ENCODE data around the gene PKNOX2.
A peak's percentile ranks its signal among the peaks of the same experiment; 100 is the strongest.

Gene PKNOX2

DNA sequence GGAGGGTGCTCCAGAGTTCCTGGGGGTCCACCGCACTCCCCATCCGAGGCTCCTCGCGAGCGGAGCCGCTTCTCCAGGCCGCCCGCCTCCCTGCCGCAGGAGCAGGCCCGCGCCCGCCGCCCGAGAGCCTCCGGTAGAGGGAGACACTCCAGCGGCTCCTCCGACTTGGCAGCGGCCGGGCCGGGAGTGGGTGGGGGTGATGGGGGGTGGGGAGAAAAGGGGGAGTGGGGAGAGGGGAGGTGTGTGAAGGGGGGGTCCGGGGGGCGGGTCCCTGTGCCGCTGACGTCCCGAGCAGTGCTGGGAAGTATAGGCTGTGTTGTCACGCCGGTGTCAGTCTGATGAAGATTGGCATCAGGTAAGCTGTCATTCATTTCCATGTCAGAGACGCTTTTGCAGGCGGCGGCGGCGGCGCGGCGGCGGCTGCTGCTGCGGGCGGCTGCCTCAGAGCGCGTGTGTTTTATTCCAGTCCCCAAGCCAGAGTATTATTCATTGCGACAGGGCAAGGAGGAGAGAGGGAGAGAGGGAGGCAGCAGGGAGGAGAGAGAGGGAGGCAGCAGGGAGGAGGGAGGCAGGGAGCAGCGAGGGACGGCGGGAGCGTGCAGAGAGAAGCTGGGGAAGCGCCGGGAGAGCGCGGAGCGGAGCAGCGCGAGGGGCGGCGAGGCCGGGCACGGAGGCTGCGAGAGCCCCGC is at the start of gene PKNOX2:
Gene PKNOX2 (plus strand): TSS at position 330 of the 689 bp plus-strand sequence. CDS start 186,555 bp downstream, outside the sequence.
- ATAC-seq (ENCODE audit: low read depth), result peak; percentile 68
- no peaks in the 10 kb centered on the region for H3K36me3 Mint-ChIP-seq
- no peaks in the 10 kb centered on the region for H3K9me3 Mint-ChIP-seq
- H3K27me3 Mint-ChIP-seq, result peaks cover 27% of the 10 kb centered on the region
- peak within 1 kb of the TSS; percentile 14 for H3K27ac Mint-ChIP-seq
- peaks cover 12% of the 10 kb centered on the region for H3K4me1 Mint-ChIP-seq
- peak; percentile 31 to 49 for DNase-seq (ENCODE audit: low spot score in 2 of 2)
- peak within 1 kb of the TSS; percentile 96 for H3K4me3 Mint-ChIP-seq

GRCh38 chr11:125117429-125117828 is 47.1 kb upstream of the PKNOX2 start:
- H3K9me3 Mint-ChIP-seq, result no peaks in the 10 kb centered on the region
- H3K27ac Mint-ChIP-seq, result no peak overlapping the region
- no peaks in the 10 kb centered on the region for H3K4me1 Mint-ChIP-seq
- ATAC-seq (ENCODE audit: low read depth) (no peak), DNase-seq (ENCODE audit: low spot score in 2 of 2) (no peak)
- no peak overlapping the region for H3K4me3 Mint-ChIP-seq
- no peaks in the 10 kb centered on the region for H3K36me3 Mint-ChIP-seq
- peaks cover 9% of the 10 kb centered on the region for H3K27me3 Mint-ChIP-seq

GRCh38 chr11:125123194-125123946 is 41.2 kb upstream of the PKNOX2 start:
- Mint-ChIP-seq H3K4me1 (peaks cover 6% of the 10 kb centered on the region), H3K36me3 (no peaks in the 10 kb centered on the region), H3K27me3 (peaks cover 10% of the 10 kb centered on the region), H3K4me3 (no peak overlapping the region), H3K9me3 (peaks cover 1% of the 10 kb centered on the region), H3K27ac (no peak overlapping the region)
- ATAC-seq (ENCODE audit: low read depth) (no peak), DNase-seq (ENCODE audit: low spot score in 2 of 2) (no peak)

- H3K4me3 Mint-ChIP-seq, result peak overlapping the region; percentile 42
These were observed 40.5 kb upstream of the PKNOX2 start for GRCh38 chr11:125123947-125124617.

GRCh38 chr11:125124618-125124992 is 39.9 kb upstream of the PKNOX2 start:
- Mint-ChIP-seq H3K27ac (no peak overlapping the region), H3K9me3 (peaks cover 1% of the 10 kb centered on the region), H3K4me3 (peak overlapping the region; percentile 42), H3K36me3 (no peaks in the 10 kb centered on the region), H3K4me1 (peaks cover 6% of the 10 kb centered on the region), H3K27me3 (peaks cover 10% of the 10 kb centered on the region)
- ATAC-seq (ENCODE audit: low read depth), result peak; percentile 10
- no peak for DNase-seq (ENCODE audit: low spot score in 2 of 2)

More at GRCh38 chr11:125123947-125124617, 40.5 kb upstream of the PKNOX2 start:
- ATAC-seq (ENCODE audit: low read depth), result peak; percentile 88
- DNase-seq (ENCODE audit: low spot score in 2 of 2), result peak in 1 of 2 donors; percentile 19
- Mint-ChIP-seq H3K27ac (no peak overlapping the region), H3K9me3 (peaks cover 1% of the 10 kb centered on the region), H3K4me1 (peaks cover 6% of the 10 kb centered on the region), H3K27me3 (peaks cover 8% of the 10 kb centered on the region), H3K36me3 (no peaks in the 10 kb centered on the region)

DNA sequence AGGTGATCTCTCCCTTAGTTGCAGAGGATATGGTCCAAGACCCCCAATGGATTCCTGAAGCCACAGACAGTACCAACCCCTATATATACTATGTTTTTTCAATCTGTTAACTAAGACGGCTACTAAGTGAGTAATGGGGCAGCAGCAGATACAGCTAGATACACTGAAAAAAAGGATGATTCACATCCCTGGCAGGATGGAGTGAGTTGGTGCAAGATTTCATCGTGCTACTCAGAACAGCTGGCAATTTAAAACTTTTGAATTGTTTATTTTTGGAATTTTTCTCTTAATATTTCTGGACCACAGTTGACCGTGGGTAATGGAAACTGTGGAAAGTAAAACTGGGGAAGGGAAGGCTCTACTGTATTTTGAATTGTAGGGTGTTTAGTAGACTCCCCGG is 36.1 kb upstream of the PKNOX2 start:
- no peak for ATAC-seq (ENCODE audit: low read depth)
- Mint-ChIP-seq H3K27me3 (peaks cover 19% of the 10 kb centered on the region), H3K36me3 (no peaks in the 10 kb centered on the region), H3K27ac (no peak overlapping the region), H3K4me1 (peaks cover 6% of the 10 kb centered on the region), H3K4me3 (no peak overlapping the region), H3K9me3 (peaks cover 1% of the 10 kb centered on the region)
- DNase-seq (ENCODE audit: low spot score in 2 of 2), result no peak

DNA sequence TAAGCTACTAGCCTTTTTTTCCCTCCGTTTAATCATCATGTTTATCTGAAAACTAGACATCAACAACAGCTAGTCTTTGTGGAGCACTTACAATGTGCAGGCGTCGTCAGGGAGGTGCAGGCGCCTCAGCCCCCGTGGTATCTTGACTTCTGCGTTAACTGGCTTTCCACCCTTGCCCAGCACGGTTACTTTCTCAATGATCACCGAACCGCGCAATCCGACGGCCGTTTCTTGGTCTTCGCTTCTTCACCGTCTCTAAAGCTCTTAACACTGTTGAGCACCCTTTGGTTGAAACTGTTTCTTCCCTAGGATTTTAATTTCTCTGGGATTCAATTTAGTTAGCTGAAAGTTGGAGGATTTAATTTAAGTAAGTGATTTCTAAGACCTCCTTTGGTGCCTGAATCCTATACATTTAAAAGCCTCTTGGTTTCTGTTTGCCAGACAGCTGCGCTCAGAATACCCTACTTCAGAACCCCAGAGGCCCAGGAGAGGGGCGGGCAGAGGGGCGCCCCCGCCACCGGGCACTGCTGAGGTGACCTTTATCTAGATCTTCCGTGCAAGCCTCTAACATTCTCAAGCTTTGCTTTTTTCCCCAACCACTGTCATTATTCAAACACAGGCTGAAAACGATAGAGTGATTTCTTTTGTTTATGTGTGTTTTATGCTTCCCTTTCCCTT is 35.1 kb upstream of the PKNOX2 start:
- ATAC-seq (ENCODE audit: low read depth), result no peak
- H3K27ac Mint-ChIP-seq, result no peak overlapping the region
- H3K36me3 Mint-ChIP-seq, result no peaks in the 10 kb centered on the region
- H3K27me3 Mint-ChIP-seq, result peaks cover 21% of the 10 kb centered on the region
- no peaks in the 10 kb centered on the region for H3K4me1 Mint-ChIP-seq
- no peaks in the 10 kb centered on the region for H3K9me3 Mint-ChIP-seq
- no peak overlapping the region for H3K4me3 Mint-ChIP-seq
- no peak for DNase-seq (ENCODE audit: low spot score in 2 of 2)

GRCh38 chr11:125132071-125132470 is 32.5 kb upstream of the PKNOX2 start:
- Mint-ChIP-seq H3K27me3 (peaks cover 26% of the 10 kb centered on the region), H3K4me1 (no peaks in the 10 kb centered on the region), H3K36me3 (no peaks in the 10 kb centered on the region), H3K4me3 (no peak overlapping the region), H3K9me3 (no peaks in the 10 kb centered on the region), H3K27ac (no peak overlapping the region)
- ATAC-seq (ENCODE audit: low read depth) (no peak), DNase-seq (ENCODE audit: low spot score in 2 of 2) (no peak)

DNA sequence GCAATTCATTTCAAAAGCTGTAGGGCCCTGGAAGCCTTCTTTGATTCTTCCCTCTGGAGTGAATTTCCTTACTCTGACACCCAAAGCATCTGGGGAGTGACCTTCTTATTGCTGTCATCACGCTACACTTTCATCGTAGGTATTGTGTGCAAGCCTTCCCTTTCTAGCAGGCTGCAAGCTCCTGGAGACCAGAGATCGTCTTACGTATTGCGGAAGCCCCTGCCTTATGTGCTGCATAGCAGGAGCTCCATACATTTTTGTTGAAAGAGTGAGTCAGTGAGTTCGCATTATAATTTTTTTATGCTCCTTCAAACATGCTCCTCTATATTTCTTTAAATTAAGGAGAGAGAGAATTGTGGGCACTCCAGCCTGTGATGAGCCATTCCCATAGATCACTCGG is 32.0 kb upstream of the PKNOX2 start:
- Mint-ChIP-seq H3K4me1 (no peaks in the 10 kb centered on the region), H3K27me3 (peaks cover 26% of the 10 kb centered on the region), H3K36me3 (no peaks in the 10 kb centered on the region), H3K4me3 (no peak overlapping the region), H3K27ac (no peak overlapping the region), H3K9me3 (no peaks in the 10 kb centered on the region)
- ATAC-seq (ENCODE audit: low read depth), result no peak
- no peak for DNase-seq (ENCODE audit: low spot score in 2 of 2)

- no peak for DNase-seq (ENCODE audit: low spot score in 2 of 2)
- ATAC-seq (ENCODE audit: low read depth), result no peak
- Mint-ChIP-seq H3K4me1 (no peaks in the 10 kb centered on the region), H3K36me3 (no peaks in the 10 kb centered on the region), H3K27me3 (peaks cover 28% of the 10 kb centered on the region), H3K27ac (no peak overlapping the region), H3K4me3 (no peak overlapping the region), H3K9me3 (no peaks in the 10 kb centered on the region)
These were observed 28.6 kb upstream of the PKNOX2 start for GRCh38 chr11:125136001-125136400.

- Mint-ChIP-seq H3K4me1 (peaks cover 3% of the 10 kb centered on the region), H3K4me3 (no peak overlapping the region), H3K27ac (no peak overlapping the region), H3K9me3 (no peaks in the 10 kb centered on the region), H3K27me3 (peaks cover 25% of the 10 kb centered on the region), H3K36me3 (no peaks in the 10 kb centered on the region)
- no peak for DNase-seq (ENCODE audit: low spot score in 2 of 2)
- no peak for ATAC-seq (ENCODE audit: low read depth)
These were observed 25.6 kb upstream of the PKNOX2 start for GRCh38 chr11:125138966-125139365.

DNA sequence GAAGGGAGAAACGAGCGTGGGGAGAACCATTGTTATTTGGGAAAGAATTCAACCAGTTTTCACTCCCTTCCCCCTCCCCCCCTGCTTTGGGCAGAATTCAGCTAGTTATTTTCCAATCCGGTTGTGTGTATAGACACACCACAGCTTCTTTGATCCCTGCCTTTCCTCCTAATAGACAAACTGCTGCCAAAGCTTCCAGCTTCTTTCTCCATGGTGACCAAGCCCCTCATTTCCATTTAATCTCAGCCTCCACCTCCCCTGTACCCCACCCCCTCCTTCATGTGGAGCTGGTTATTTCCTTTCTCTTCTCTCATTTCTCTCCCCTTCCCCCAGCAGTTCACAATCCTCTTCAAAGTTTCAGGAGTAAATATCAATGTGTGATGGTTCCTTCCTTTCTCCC is 24.8 kb upstream of the PKNOX2 start:
- no peak for ATAC-seq (ENCODE audit: low read depth)
- H3K27ac Mint-ChIP-seq, result no peak overlapping the region
- no peak overlapping the region for H3K4me3 Mint-ChIP-seq
- peaks cover 3% of the 10 kb centered on the region for H3K4me1 Mint-ChIP-seq
- no peaks in the 10 kb centered on the region for H3K9me3 Mint-ChIP-seq
- DNase-seq (ENCODE audit: low spot score in 2 of 2), result no peak
- H3K36me3 Mint-ChIP-seq, result no peaks in the 10 kb centered on the region
- H3K27me3 Mint-ChIP-seq, result peaks cover 25% of the 10 kb centered on the region

DNA sequence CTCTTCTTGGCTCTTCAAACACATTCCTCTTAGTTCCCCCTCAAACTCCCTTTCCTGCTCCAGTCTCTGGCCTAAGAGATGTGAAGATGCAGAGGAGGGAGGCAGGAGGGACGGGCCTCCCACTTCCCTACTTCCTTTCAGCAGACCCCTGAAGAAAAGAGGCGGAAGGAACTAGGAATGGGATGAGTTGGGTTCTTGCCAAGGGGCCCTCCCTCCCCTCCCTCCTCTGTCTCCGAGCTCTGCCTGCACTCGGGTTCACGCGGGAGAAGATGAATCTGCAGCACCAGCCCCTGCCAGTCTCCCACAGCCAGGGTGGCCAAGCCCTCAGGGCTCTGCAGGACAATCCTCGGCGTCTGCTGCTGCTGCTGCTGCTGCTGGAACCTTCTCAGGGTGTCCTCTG is 24.3 kb upstream of the PKNOX2 start:
- Mint-ChIP-seq H3K36me3 (no peaks in the 10 kb centered on the region), H3K4me1 (peaks cover 3% of the 10 kb centered on the region), H3K9me3 (no peaks in the 10 kb centered on the region), H3K27ac (no peak overlapping the region), H3K4me3 (no peak overlapping the region), H3K27me3 (peaks cover 25% of the 10 kb centered on the region)
- ATAC-seq (ENCODE audit: low read depth) (no peak), DNase-seq (ENCODE audit: low spot score in 2 of 2) (no peak)

GRCh38 chr11:125141178-125141577 is 23.4 kb upstream of the PKNOX2 start:
- no peaks in the 10 kb centered on the region for H3K9me3 Mint-ChIP-seq
- no peak overlapping the region for H3K4me3 Mint-ChIP-seq
- peaks cover 3% of the 10 kb centered on the region for H3K4me1 Mint-ChIP-seq
- H3K27me3 Mint-ChIP-seq, result peaks cover 23% of the 10 kb centered on the region
- DNase-seq (ENCODE audit: low spot score in 2 of 2), result no peak
- ATAC-seq (ENCODE audit: low read depth), result no peak
- no peak overlapping the region for H3K27ac Mint-ChIP-seq
- H3K36me3 Mint-ChIP-seq, result no peaks in the 10 kb centered on the region
